ENCODE results near the gene TTN. TPM values are rescaled to one million over a fixed set of nuclear protein-coding genes. Genes with fewer than 3 reads are reported as not detected.

Gene TTN
- total RNA-seq, 1 experiment from 2014 or later: 0.24 TPM

- Mint-ChIP-seq H3K4me3 (ENCODE audit: low read depth, unreplicated experiment) (peak overlapping the region; percentile 92), H3K27me3 (ENCODE audit: unreplicated experiment) (no peaks in the 10 kb centered on the region), H3K36me3 (ENCODE audit: insufficient read depth, unreplicated experiment) (peaks cover 18% of the 10 kb centered on the region), H3K4me1 (ENCODE audit: low read depth, unreplicated experiment) (no peaks in the 10 kb centered on the region), H3K9me3 (ENCODE audit: low read depth, unreplicated experiment) (no peaks in the 10 kb centered on the region), H3K27ac (ENCODE audit: unreplicated experiment) (peak overlapping the region; percentile 91)
- DNase-seq: peak; percentile 2
- BruUV-seq (replicated peaks): TSS peak; percentile 29
- CTCF ChIA-PET: no interaction called here
- intact Hi-C loops (cut with micrococcal nuclease; ENCODE audit: unreplicated experiment): loop anchor here (2.0 kb wide), 2 partner anchors 45 to 73 kb away; partner anchors contain the start of genes FKBP7, PJVK and PRKRA
- no peak for TF ChIP-seq CTCF (IDR thresholded peaks at IDR 0.05; ENCODE audit: unreplicated experiment)
Observed at GRCh38 chr2:178523596-178524134, 283.6 kb downstream of the TTN start.

DNA sequence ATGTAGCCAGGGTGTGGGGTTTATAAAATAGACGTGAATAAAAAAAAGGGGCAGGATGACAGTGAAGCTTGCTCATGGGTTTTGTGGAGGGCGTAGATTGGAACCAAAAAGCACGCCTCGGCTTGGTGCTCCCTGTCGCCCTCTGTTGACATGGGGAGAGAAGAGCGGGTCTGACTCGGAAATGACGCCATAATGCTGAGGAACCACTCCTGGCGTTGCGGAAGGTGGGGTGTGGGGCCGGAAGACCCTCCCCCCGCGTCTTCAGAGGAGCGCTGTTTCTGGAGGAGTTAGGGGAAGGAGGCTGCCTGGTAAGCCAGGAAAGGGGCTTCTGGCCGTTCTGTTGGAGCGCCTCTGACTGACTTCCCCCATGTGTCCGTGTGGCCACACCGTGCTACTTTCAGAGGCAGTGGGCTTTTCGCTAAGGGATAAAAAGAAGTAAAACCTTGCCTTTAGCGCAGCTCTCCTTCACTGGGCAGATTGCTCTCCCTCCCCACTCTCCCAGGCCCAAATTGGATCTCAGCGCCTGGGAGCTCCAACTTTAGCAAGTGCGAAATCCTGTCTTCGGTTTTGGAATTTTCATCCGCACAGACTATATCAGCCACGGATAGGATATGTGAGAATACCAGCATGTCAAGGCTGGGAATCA, 284.1 kb downstream of the TTN start:
- intact Hi-C loops (cut with micrococcal nuclease; ENCODE audit: unreplicated experiment): loop anchor here (2.0 kb wide), 2 partner anchors 44 to 72 kb away; partner anchors contain the start of genes FKBP7, PJVK and PRKRA
- BruUV-seq (replicated peaks): no TSS peak
- CTCF ChIA-PET: no interaction called here

GRCh38 chr2:178521304-178522150, 285.7 kb downstream of the TTN start:
- CTCF ChIA-PET: interaction anchor here (0.6 kb wide), 1 partner anchor 39 kb away, joined by 4 read pairs; no protein-coding TSS in a partner anchor
- intact Hi-C loops (cut with micrococcal nuclease; ENCODE audit: unreplicated experiment): loop anchor here (2.0 kb wide), 2 partner anchors 43 to 71 kb away; partner anchors contain the start of genes FKBP7, PJVK and PRKRA
- no peaks in the 10 kb centered on the region for H3K4me1 Mint-ChIP-seq (ENCODE audit: low read depth, unreplicated experiment)
- TF ChIP-seq CTCF (IDR thresholded peaks at IDR 0.05; ENCODE audit: unreplicated experiment): no peak
- peaks cover 18% of the 10 kb centered on the region for H3K36me3 Mint-ChIP-seq (ENCODE audit: insufficient read depth, unreplicated experiment)
- H3K27me3 Mint-ChIP-seq (ENCODE audit: unreplicated experiment): no peaks in the 10 kb centered on the region
- BruUV-seq (replicated peaks): no TSS peak
- no peaks in the 10 kb centered on the region for H3K9me3 Mint-ChIP-seq (ENCODE audit: low read depth, unreplicated experiment)
- DNase-seq: no peak
- H3K4me3 Mint-ChIP-seq (ENCODE audit: low read depth, unreplicated experiment): no peak overlapping the region
- H3K27ac Mint-ChIP-seq (ENCODE audit: unreplicated experiment): no peak overlapping the region

More for the DNA sequence above, 284.1 kb downstream of the TTN start:
- Mint-ChIP-seq H3K27ac (ENCODE audit: unreplicated experiment) (peak overlapping the region; percentile 91), H3K4me3 (ENCODE audit: low read depth, unreplicated experiment) (peak overlapping the region; percentile 92), H3K4me1 (ENCODE audit: low read depth, unreplicated experiment) (no peaks in the 10 kb centered on the region), H3K9me3 (ENCODE audit: low read depth, unreplicated experiment) (no peaks in the 10 kb centered on the region), H3K36me3 (ENCODE audit: insufficient read depth, unreplicated experiment) (peaks cover 18% of the 10 kb centered on the region), H3K27me3 (ENCODE audit: unreplicated experiment) (no peaks in the 10 kb centered on the region)
- peak; percentile 90 for TF ChIP-seq CTCF (IDR thresholded peaks at IDR 0.05; ENCODE audit: unreplicated experiment)
- DNase-seq: peak; percentile 89

GRCh38 chr2:178517496-178517895, 289.7 kb downstream of the TTN start:
- H3K4me3 Mint-ChIP-seq (ENCODE audit: low read depth, unreplicated experiment): no peak overlapping the region
- TF ChIP-seq CTCF (IDR thresholded peaks at IDR 0.05; ENCODE audit: unreplicated experiment): no peak
- no peaks in the 10 kb centered on the region for H3K4me1 Mint-ChIP-seq (ENCODE audit: low read depth, unreplicated experiment)
- intact Hi-C loops (cut with micrococcal nuclease; ENCODE audit: unreplicated experiment): no loop called here
- no peak for DNase-seq
- BruUV-seq (replicated peaks): no TSS peak
- H3K27ac Mint-ChIP-seq (ENCODE audit: unreplicated experiment): no peak overlapping the region
- H3K9me3 Mint-ChIP-seq (ENCODE audit: low read depth, unreplicated experiment): no peaks in the 10 kb centered on the region
- CTCF ChIA-PET: no interaction called here
- peaks cover 7% of the 10 kb centered on the region for H3K36me3 Mint-ChIP-seq (ENCODE audit: insufficient read depth, unreplicated experiment)
- H3K27me3 Mint-ChIP-seq (ENCODE audit: unreplicated experiment): no peaks in the 10 kb centered on the region

All from Calu3 (cell line).